ENCODE results near the gene NCK1. TPM values are rescaled to one million over a fixed set of nuclear protein-coding genes. Genes with fewer than 3 reads are reported as not detected.
A peak's percentile ranks its signal among the peaks of the same experiment; 100 is the strongest.
"Not testable (repeated sequence)": the region's sequence is repeated elsewhere in the genome, so short reads cannot be mapped to it uniquely, and the experiment has no call there.

Gene NCK1
- total and polyA plus RNA-seq, 2 donors, result 31.9 to 63.3 TPM

GRCh38 chr3:136885357-136886213 lies 23.6 kb downstream of the NCK1 start:
- WGBS, result 77% methylated on average over 5 of the region's 5 CpGs
- Histone ChIP-seq H3K27ac (ENCODE audit: low read depth) (no peak overlapping the region), H3K4me3 (ENCODE audit: low read depth, low read length) (no peak overlapping the region), H3K36me3 (ENCODE audit: insufficient read depth) (no peaks in the 10 kb centered on the region), H3K4me1 (ENCODE audit: insufficient read depth) (no peaks in the 10 kb centered on the region)
- no peak for DNase-seq (ENCODE audit: extremely low spot score)

- DNase-seq (ENCODE audit: extremely low spot score), result no peak
- peaks cover 3% of the 10 kb centered on the region for H3K4me1 ChIP-seq (ENCODE audit: insufficient read depth)
- WGBS, result 85% methylated on average over 24 of the region's 24 CpGs
- no peaks in the 10 kb centered on the region for H3K36me3 ChIP-seq (ENCODE audit: insufficient read depth)
- no peak overlapping the region for H3K4me3 ChIP-seq (ENCODE audit: low read depth, low read length)
- H3K27ac ChIP-seq (ENCODE audit: low read depth), result no peak overlapping the region
Measured at GRCh38 chr3:136889947-136890346, 27.9 kb downstream of the NCK1 start.

- no peak for DNase-seq (ENCODE audit: extremely low spot score)
- H3K4me3 ChIP-seq (ENCODE audit: low read depth, low read length), result no peak overlapping the region
- WGBS, result 48% methylated on average over 2 of the region's 2 CpGs
Measured at GRCh38 chr3:136891934-136892855, 30.2 kb downstream of the NCK1 start.

GRCh38 chr3:136893848-136894443 lies 31.9 kb downstream of the NCK1 start:
- Histone ChIP-seq H3K4me1 (ENCODE audit: insufficient read depth) (peaks cover 3% of the 10 kb centered on the region), H3K27ac (ENCODE audit: low read depth) (no peak overlapping the region), H3K36me3 (ENCODE audit: insufficient read depth) (no peaks in the 10 kb centered on the region), H3K4me3 (ENCODE audit: low read depth, low read length) (no peak overlapping the region)
- 62% methylated on average over 5 of the region's 5 CpGs for WGBS
- no peak for DNase-seq (ENCODE audit: extremely low spot score)

More at GRCh38 chr3:136891934-136892855, 30.2 kb downstream of the NCK1 start:
- Histone ChIP-seq H3K27ac (ENCODE audit: low read depth) (no peak overlapping the region), H3K4me1 (ENCODE audit: insufficient read depth) (peaks cover 3% of the 10 kb centered on the region), H3K36me3 (ENCODE audit: insufficient read depth) (no peaks in the 10 kb centered on the region)

- not testable (repeated sequence) for H3K36me3 ChIP-seq (ENCODE audit: insufficient read depth); DNase-seq (ENCODE audit: extremely low spot score); H3K27ac ChIP-seq (ENCODE audit: low read depth); H3K4me1 ChIP-seq (ENCODE audit: insufficient read depth); H3K4me3 ChIP-seq (ENCODE audit: low read depth, low read length)
- WGBS, result 94% methylated on average over 1 of the region's 1 CpG
Measured at GRCh38 chr3:136897171-136897570, 35.2 kb downstream of the NCK1 start.

GRCh38 chr3:136898549-136898948 lies 36.5 kb downstream of the NCK1 start:
- 19% methylated on average over 4 of the region's 4 CpGs for WGBS
- Histone ChIP-seq H3K27ac (ENCODE audit: low read depth) (no peak overlapping the region), H3K36me3 (ENCODE audit: insufficient read depth) (no peaks in the 10 kb centered on the region), H3K4me1 (ENCODE audit: insufficient read depth) (peaks cover 3% of the 10 kb centered on the region), H3K4me3 (ENCODE audit: low read depth, low read length) (no peak overlapping the region)
- no peak for DNase-seq (ENCODE audit: extremely low spot score)

GRCh38 chr3:136898954-136899353 lies 36.9 kb downstream of the NCK1 start:
- Histone ChIP-seq H3K4me1 (ENCODE audit: insufficient read depth) (no peaks in the 10 kb centered on the region), H3K27ac (ENCODE audit: low read depth) (no peak overlapping the region), H3K36me3 (ENCODE audit: insufficient read depth) (no peaks in the 10 kb centered on the region), H3K4me3 (ENCODE audit: low read depth, low read length) (no peak overlapping the region)
- DNase-seq (ENCODE audit: extremely low spot score), result no peak
- WGBS, result 59% methylated on average over 2 of the region's 2 CpGs

- Histone ChIP-seq H3K36me3 (ENCODE audit: insufficient read depth) (no peaks in the 10 kb centered on the region), H3K27ac (ENCODE audit: low read depth) (no peak overlapping the region), H3K4me1 (ENCODE audit: insufficient read depth) (no peaks in the 10 kb centered on the region), H3K4me3 (ENCODE audit: low read depth, low read length) (no peak overlapping the region)
- DNase-seq (ENCODE audit: extremely low spot score), result no peak
- WGBS, result 72% methylated on average over 2 of the region's 2 CpGs
Measured at GRCh38 chr3:136899622-136900158, 37.7 kb downstream of the NCK1 start.

GRCh38 chr3:136900694-136901093 lies 38.7 kb downstream of the NCK1 start:
- not testable (repeated sequence) for DNase-seq (ENCODE audit: extremely low spot score); H3K36me3 ChIP-seq (ENCODE audit: insufficient read depth); H3K4me3 ChIP-seq (ENCODE audit: low read depth, low read length); H3K4me1 ChIP-seq (ENCODE audit: insufficient read depth)
- WGBS, result 95% methylated on average over 1 of the region's 1 CpG
- H3K27ac ChIP-seq (ENCODE audit: low read depth), result peak overlapping the region; percentile 10

GRCh38 chr3:136901391-136901790 lies 39.4 kb downstream of the NCK1 start:
- no peaks in the 10 kb centered on the region for H3K36me3 ChIP-seq (ENCODE audit: insufficient read depth)
- 91% methylated on average over 3 of the region's 3 CpGs for whole genome bisulfite sequencing
- DNase-seq (ENCODE audit: extremely low spot score), result no peak

GRCh38 chr3:136902530-136902929 lies 40.5 kb downstream of the NCK1 start:
- not testable (repeated sequence) for H3K4me3 ChIP-seq (ENCODE audit: low read depth, low read length); H3K4me1 ChIP-seq (ENCODE audit: insufficient read depth); DNase-seq (ENCODE audit: extremely low spot score); H3K36me3 ChIP-seq (ENCODE audit: insufficient read depth); H3K27ac ChIP-seq (ENCODE audit: low read depth)
- WGBS, result 88% methylated on average over 1 of the region's 1 CpG

More at GRCh38 chr3:136901391-136901790, 39.4 kb downstream of the NCK1 start:
- Histone ChIP-seq H3K27ac (ENCODE audit: low read depth) (no peak overlapping the region), H3K4me3 (ENCODE audit: low read depth, low read length) (no peak overlapping the region), H3K4me1 (ENCODE audit: insufficient read depth) (no peaks in the 10 kb centered on the region)

GRCh38 chr3:136903899-136904298 lies 41.9 kb downstream of the NCK1 start:
- 59% methylated on average over 1 of the region's 1 CpG for WGBS
- Histone ChIP-seq H3K4me3 (ENCODE audit: low read depth, low read length) (no peak overlapping the region), H3K27ac (ENCODE audit: low read depth) (no peak overlapping the region), H3K36me3 (ENCODE audit: insufficient read depth) (no peaks in the 10 kb centered on the region), H3K4me1 (ENCODE audit: insufficient read depth) (no peaks in the 10 kb centered on the region)
- DNase-seq (ENCODE audit: extremely low spot score), result no peak

GRCh38 chr3:136904746-136905145 lies 42.7 kb downstream of the NCK1 start:
- H3K4me3 ChIP-seq (ENCODE audit: low read depth, low read length), result no peak overlapping the region
- no peak for DNase-seq (ENCODE audit: extremely low spot score)
- H3K27ac ChIP-seq (ENCODE audit: low read depth), result no peak overlapping the region
- no peaks in the 10 kb centered on the region for H3K36me3 ChIP-seq (ENCODE audit: insufficient read depth)
- H3K4me1 ChIP-seq (ENCODE audit: insufficient read depth), result no peaks in the 10 kb centered on the region
- 85% methylated on average over 4 of the region's 4 CpGs for WGBS

Data from urinary bladder (tissue), 4 donors.